Activated T-cell treated with anti-CD3 and anti-CD28 coated beads for 4 hours (primary cell): ENCODE data around the gene KLHDC10.
"Not testable (repeated sequence)": the region's sequence is repeated elsewhere in the genome, so short reads cannot be mapped to it uniquely, and the experiment has no call there.

Experiments used
- DNase-seq: peaks from one replicate; pipeline ENCODE4 v3.0.0-alpha.2; 2020

Gene KLHDC10

DNA sequence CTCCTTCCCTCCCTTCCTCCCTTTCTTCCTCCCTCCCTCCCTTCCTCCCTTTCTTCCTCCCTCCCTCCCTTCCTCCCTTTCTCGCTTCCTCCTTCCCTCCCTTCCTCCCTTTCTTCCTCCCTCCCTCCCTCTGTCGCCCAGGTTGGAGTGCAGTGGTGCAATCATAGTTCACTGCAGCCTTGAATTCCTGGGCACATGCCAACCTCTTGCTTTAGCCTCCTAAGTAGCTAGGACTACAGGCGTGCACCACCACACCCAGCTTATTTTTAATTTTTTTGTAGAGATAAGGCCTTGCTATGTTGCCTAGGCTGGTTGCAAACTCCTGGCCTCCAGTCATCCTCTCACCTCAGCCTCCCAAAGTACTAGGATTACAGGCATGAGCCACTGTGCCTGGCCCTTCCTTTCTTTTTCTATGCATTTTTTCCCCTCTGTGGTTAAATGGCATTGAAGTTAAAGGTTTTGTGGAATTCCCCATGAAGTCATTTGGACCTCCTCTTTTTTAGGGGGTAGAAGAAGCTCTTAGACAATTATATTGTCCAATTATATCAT, 9.6 kb downstream of the KLHDC10 start:
- no peak for DNase-seq

DNA sequence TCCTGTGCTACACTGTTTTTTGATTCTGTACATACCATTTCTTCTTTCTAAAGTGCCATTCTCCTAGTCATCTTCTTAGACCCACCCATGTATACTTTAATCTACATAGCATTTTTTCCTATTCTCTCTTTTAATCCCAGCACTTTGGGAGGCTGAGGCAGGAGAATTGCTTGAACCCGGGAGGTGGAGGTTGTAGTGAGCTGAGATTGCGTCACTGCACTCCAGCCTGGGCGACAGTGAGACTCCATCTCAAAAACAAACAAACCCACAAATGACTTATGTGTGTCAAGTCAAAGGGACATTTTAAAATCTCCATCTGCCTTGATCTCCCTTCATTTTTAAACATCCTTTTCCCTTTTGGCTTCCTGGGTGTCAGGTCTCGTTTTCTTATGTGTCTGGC, 13.2 kb downstream of the KLHDC10 start:
- not testable (repeated sequence) for DNase-seq

DNA sequence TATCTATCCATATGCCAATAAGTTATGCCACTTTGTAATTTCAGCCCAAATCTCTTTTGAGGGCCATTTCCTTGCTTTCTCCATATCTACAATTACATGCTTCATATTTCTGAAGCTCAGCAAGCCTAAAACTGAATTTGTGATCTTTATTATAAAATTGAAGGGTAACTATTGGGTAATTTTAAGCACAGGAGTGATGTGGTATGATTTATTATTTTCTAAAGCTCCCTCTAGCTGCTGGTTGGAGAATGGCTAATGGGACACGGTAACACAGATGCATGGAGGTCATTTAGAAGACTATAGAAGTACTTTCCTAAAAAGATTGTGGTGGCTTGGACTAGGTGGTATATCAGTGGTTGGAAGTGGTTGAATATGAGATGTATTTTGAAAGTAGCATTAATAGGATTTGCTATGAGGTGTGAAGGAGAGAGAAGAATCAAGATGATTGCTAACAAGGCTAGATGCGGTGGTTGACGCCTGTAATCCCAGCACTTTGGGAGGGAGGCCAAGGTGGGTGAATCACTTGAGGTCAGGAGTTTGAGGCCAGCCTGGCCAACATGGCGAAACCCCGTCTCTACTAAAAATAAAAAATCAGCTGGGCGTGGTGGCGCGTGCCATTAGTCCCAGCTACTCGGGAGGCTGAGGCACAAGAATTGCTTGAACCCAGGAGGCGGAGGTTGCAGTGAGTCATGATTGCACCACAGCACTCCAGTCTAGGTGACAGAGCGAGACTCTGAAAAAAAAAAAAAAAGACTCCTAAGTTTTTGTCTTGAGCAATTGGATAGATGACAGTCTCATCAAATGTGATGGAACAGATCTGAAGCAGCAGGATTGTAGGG, 13.9 kb downstream of the KLHDC10 start:
- no peak for DNase-seq

DNA sequence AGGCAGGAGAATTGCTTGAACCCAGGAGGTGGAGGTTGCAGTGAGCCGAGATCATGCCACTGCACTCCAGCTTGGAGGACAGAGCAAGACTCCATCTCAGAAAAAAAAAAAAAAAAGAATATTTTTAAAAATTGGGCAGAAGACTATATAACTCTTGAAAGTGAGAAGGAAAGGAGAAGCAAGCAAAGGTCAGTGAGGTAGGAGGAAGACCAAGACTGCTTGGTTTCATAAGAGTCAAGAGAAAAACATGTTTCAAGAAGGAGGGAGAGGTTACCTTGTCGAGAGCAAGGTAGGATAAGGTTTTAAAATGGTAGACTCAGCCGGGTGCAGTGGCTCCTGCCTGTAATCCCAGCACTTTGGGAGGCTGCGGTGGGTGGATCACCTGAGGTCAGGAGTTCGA, 14.9 kb downstream of the KLHDC10 start:
- DNase-seq = not testable (repeated sequence)

DNA sequence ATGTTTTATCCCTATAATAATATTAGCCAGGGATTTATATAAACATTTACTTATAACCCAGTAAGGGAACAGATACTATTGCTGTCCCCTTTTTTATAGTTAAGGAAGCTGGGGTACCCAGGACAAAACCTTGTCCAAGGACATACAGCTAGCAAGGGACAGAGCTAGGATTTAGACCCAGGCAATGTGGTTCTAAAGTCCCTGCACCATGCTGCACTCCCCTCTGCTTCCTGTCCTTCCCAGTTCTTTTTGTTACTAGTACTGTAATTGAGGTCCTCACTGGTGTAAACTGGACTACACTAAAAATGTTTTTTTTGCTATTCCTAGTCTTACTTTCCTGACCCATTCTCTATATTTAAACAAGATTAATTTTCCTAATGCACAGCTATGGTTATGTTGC, 16.6 kb downstream of the KLHDC10 start:
- DNase-seq = no peak

DNA sequence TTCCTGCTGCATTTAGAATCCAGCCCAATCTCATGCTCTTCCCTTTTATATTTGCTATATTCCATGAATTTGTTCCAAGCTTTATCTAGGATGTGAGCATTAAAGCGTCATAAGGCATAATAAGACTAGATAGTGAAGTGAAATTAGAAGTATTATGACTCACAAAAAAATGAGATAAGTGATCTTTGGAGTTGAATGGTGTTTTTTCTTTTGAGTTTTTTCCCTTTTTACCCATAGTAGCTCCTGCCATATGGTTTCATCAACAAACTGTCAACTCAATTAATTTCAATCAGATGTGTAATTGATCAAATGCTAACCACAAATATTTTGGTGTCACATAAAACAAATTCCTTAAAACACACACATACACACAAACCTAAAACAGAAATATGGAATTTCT, 17.0 kb downstream of the KLHDC10 start:
- DNase-seq = no peak

DNA sequence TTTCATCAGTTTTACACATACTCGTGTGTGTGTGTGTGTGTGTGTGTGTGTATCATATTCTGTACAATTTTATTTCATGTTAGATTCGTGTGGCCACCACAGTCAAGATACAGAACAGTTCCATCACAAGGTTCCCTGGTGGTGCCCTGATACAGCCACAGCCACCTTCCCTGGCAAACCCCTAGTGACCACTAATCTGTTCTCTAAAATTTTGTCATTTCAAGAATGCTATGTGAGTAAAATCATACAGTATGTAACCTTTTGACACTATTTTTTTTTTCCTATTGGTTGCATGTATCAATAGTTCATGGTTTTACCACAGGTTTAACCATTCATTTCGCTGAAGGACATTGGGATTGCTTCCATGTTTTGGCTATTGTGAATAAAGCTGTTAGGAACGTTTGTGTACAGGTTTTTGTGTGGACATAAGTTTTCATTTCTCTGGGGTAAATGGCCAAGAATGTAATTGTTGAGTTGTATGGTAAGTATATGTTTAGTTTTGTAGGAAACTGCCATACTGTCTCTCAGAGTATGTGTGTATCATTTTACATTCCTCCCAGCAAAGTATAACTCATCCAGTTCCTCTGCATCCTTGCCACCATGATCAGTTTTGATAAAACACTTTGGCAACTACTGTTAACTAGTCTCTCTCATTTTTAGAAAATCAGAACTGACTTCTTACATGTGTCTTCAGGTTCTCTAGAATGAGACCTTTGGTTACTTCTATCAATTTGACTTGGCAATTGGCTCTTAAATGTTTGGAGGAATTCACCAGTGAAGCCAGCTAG, 20.6 kb downstream of the KLHDC10 start:
- DNase-seq = no peak

DNA sequence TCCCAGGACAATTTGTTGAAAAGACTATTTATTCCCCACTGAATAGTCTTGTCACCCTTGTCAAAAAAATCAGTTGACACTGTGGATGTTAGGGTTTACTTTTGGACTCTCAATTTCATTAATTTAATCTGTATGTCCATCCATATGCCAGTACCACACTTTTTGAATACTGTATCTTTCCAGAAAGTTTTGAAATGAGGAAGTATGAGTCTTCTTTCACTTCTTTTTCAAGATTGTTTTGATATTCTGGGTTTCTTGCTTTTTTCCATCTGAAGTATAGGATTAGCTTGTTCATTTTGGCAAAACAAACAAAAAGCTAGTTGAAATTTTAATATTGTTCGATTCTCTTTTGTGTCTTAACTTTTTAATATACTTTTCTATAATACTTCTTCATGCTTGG, 21.7 kb downstream of the KLHDC10 start:
- no peak for DNase-seq

DNA sequence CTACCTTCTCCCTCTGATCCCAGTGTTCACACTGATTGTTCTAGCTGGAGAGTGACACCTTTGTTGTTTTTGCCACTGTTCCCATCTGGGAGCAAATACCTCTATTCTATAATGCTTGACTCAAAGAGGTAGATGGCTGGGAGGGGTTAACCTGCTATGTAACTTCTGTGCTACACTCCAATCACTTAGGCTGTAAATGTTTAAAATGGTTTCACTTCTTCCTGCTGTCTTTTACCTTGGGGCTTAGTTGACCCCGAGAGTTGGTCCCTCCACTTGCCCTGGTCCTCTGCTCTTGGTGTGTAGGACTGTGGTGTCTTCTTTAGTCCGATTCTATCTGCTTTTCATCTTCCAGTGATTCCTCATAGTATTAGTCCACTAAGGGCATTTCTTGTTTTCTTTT, 22.3 kb downstream of the KLHDC10 start:
- no peak for DNase-seq

DNA sequence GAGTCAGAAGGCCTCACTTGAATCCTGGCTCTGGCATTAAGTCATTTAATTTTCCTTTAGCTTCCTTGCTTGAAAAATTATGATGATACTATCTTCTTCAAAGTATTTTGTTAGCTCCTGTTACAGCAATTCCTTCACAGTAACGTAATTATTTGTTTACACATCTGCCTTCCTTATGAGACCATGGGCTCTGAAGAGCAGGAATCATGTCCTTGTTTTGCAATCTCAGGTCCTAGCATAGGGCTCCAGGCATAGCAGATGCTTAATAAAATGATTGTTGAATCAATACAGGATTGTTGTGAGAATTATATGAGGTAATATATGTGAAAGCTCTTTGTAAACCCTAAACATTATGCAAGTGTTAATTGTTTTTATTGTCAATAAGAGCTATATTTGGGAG, 25.5 kb downstream of the KLHDC10 start:
- DNase-seq = no peak

DNA sequence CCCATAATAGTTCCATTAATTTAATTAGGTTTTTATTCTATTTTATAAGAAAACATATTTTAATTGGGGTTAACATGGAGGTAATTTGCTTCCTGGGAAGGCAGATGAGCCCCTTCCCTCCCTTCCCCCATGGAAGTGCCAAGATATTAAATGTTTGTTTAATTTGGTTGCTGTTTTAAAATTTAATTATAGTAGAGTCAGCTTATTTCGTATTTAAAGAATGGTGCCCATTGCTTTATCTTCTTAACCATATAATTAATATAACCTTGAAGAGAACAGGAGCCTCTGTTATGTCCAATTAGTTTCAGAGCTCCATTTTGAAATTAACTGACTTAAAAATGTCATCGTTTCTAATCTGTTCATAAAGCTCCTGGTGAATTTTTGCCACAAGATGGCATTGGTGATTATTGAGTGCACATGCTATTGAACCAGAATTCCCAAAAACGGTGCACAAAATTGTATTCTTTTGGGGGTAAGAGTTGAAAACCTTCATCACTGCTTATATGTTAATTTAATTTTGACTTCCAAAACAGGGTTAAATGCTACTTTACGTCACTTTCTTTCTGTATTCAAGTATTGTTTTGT, 26.0 kb downstream of the KLHDC10 start:
- DNase-seq = no peak

DNA sequence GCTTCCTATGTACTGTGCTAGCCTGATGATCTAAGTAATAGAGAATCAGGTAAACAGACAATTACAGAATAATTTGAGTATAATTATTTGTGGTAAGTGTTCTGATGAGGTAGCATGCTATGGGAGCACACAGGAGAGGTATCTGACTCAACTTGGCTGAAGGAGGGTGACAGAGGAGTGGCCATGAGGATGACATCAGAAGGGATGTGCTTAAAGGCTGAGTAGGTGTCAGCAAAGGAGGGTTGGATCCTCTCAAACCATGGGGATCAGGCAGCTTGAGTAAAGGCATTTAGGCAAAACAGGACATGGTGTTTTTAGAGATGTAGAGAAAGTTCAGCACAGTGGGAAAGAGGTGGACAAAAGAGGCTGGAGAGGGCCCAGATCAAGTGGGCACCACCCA, 29.0 kb downstream of the KLHDC10 start:
- DNase-seq = no peak

DNA sequence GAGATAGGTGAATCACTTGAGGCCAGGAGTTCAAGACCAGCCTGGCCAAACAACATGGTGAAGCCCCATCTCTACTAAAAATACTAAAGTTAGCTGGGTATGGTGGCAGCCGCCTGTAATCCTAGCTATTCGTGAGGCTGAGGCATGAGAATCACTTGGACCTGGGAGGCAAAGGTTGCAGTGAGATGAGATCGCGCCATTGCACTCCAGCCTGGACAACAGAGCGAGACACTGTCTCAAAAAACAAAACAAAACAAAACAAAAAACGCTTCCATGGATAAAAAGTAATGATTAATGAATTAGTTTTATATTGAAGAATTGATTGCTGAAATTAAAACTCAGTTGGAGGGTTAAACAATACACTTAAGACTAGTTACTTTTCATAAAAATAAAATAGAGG, 32.3 kb downstream of the KLHDC10 start:
- no peak for DNase-seq

DNA sequence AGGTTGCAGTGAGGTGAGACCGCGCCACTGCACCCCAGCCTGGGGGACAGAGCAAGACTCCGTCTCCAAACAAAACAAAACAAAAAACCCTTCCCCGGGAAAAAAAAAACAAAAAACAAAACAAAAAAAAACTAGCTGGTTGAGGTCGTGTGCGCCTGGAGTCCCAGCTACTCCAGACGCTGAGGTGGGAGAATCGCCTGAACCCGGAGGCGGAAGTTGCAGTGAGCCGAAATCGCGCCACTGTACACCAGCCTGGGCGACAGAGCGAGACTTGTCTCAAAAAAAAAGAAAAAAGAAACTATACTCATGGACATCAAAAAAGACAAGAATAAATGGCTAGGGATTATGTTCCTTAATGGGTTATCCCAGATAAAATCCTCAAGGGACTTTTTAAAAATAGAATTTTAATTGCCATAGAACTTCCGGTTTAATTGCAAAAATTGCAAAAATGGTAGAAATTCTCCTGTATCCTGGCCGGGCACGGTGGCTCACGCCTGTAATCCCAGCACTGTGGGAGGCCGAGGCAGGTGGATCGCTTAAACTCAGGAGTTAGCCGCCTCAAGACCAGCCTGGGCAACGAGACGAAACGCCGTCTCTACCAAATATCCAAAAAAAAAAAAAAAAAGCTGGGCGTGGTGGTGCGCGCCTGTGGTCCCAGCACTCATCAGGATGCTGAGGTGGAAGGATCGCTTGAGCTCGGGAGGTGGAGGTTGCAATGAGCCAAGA, 37.8 kb downstream of the KLHDC10 start:
- DNase-seq = no peak

DNA sequence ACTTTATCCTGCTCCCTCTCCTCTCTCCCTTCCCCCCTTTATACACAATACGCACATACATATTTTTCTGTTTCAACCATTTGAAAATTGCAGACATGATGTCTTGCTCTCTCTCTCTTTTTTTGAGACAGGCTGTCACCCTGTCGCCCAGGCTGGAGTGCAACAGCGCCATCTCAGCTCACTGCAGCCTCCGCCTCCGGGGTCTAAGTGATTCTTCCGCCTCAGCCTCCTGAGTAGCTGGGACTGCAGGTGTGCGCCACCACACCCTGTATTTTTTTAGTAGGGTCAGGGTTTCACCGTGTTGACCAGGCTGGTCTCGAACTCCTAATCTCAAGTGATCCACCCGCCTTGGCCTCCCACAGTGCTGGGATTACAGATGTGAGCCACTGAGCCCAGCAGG, 38.5 kb downstream of the KLHDC10 start:
- DNase-seq = no peak

DNA sequence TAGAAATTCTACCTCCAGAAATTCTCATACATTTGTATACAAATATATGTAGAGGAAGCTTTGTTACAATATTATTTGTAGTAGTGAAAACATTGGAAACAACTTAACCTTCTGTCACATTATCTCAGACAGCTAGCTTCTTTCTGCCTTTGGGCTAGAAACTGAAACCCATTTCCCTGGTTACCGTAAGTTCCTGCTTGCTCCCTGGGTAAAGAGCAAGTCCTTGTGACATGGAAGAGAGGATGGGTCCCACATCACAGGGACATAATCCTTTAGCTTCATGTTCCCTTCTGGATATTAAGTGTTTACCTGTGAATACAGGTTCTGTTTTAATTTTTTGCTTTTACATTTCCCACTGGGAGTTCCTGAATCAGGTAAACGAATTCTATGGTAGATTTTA, 41.8 kb downstream of the KLHDC10 start:
- no peak for DNase-seq

DNA sequence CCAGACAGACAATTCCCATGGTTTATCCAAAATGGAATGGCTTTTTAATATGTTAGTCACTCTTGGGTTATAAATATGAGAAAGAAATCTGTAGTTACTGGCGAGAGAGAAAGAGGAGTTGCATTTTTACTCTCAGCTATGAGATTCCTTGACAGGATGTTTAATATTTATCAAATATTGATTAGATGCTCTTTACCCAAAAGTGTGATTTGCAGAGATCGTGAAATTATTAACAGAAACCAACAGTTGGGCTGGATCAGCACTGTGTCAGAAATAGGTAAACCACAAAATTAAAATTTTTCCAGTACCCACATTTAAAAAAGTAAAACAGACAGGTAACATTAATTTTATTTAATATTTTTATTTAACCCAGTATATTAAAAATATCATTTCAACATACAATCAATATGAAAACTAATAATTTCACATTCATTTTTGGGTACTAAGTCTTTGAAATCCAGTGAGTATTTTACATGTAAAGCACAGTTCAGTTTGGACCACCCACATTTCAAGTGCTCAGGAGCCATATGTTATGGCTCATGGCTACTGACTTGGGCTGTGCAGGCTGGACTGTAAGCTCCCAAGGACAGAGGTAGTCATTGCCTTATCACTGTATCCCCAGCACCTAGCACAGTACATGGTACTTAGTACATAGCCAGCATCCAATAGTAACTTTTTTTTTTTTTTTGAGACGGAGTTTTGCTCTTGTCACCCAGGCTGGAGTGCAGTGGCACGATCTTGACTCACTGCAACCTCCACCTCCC, 42.5 kb downstream of the KLHDC10 start:
- no peak for DNase-seq

DNA sequence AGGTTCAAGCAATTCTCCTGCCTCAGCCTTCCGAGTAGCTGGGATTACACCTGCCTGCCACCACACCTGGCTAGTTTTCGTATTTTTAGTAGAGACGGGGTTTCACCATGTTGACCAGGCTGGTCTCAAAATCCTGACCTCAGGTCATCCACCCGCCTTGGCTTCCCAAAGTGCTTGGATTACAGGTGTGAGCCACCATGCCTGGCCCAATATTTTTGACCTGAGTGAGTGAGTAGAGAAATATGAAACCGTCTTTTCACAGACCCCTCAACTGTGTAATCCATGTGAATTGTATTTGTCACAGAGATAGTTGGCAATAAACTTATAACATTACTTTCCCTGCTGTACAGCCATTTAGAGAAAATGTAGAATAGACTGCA, 43.1 kb downstream of the KLHDC10 start:
- DNase-seq = not testable (repeated sequence)

DNA sequence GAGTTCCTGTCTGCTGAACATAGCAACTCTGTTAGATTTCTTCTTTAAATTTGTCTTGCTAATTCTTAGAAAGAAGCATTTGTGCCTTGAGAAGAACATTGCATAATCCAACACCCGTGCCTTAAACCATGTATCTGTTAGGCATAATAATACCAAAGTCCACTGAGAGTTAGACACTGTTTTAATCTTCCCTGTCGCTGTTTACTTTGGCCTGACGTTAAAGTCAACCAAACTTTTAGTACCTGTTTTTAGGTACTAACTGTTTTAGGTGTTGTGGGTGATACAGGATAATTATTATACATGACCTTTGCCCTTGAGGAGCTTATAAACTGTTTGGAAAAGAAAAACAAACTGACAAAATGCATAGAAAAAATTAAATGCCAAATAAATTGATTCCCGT, 43.6 kb downstream of the KLHDC10 start:
- DNase-seq = no peak

DNA sequence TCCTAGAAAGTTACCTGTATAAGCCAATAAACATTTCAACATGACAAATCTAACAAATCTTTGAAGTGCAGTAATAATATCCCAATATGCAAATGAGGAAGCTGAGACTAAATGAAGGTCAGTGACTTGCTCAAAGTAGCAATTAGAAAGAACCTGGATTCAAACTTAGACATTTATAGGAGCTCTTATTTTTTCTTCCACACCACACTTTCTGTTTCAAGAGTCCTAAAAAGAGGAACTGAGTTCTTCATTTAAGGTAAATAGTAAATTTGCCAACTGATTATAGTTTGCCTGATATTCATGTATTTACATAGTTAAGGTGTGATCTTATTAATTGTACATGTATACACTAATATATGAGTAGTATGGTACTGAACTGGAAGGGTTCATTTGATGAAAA, 44.0 kb downstream of the KLHDC10 start:
- DNase-seq = no peak

DNA sequence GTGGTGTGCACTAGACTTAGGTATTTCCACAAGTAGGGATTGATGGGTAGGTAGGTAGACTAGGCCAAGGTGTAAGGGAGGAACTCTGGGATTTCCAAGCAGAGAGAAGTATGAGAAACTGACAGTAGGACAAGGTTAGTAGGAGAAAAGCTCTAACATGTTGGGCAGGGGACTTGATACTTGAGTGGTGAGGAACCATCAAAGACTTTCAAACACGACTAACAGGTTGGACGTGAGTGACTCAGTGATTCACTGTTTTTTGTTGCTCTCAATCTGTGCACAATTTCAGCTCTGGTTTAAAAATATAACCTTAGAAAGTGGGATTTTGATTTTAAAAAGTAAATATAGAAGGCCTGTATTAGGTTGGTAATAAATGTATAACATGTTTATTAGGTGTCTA, 44.4 kb downstream of the KLHDC10 start:
- DNase-seq = no peak

DNA sequence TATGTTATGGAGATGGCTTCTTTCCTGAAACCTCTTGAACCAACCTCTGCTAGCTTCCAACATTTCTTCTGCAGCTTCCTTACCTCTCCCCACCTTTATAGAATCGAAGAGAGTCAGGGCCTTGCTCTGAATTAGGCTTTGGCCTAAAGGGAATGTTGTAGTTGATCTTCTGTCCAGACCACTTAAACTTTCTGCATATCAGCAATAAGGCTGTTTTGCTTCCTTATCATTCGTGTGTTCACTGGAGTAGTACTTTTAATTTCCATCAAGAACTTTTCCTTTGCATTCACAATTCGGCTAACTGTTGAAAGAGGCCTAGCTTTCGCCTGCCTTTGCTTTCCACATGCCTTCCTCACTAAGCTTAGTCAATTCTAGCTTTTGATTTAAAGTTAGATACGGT, 48.0 kb downstream of the KLHDC10 start:
- no peak for DNase-seq
